Mesothelial cell of epicardium (in vitro differentiated cells): Measurements from ENCODE around the gene PGAM1. TPM values are rescaled to one million over a fixed set of nuclear protein-coding genes. Genes with fewer than 3 reads are reported as not detected.

Source experiments
- DNase-seq, 2 experiments: peaks; one replicate each; pipeline ENCODE4 v3.0.0; 2021; ENCODE audit warnings: low spot score in 2 of 2; ENCODE audit not compliant: unreplicated experiment in 2 of 2
- H3K27ac Mint-ChIP-seq: 2 replicates; pipeline ENCODE4 v1.8.0; 2021; ENCODE audit warnings: mixed read lengths
- H3K27me3 Mint-ChIP-seq: 2 replicates; pipeline ENCODE4 v1.8.0; 2021; ENCODE audit warnings: low read depth, mixed read lengths
- H3K36me3 Mint-ChIP-seq: 2 replicates; pipeline ENCODE4 v1.8.0; 2021; ENCODE audit warnings: mixed read lengths
- H3K4me1 Mint-ChIP-seq: 2 replicates; pipeline ENCODE4 v1.8.0; 2021; ENCODE audit warnings: mixed read lengths
- H3K4me3 Mint-ChIP-seq: 2 replicates; pipeline ENCODE4 v1.8.0; 2021; ENCODE audit warnings: mild to moderate bottlenecking, moderate library complexity, mixed read lengths
- H3K9me3 Mint-ChIP-seq: 2 replicates; pipeline ENCODE4 v1.8.0; 2021; ENCODE audit warnings: mixed read lengths
- total RNA-seq: library from RNA; stranded (reverse); gene quantifications from 3 replicates; pipeline ENCODE4 v1.2.1, GENCODE V29; 2021
- TF ChIP-seq, protein P1 (sequence below): fragments of 200-600 bp; sonication (generic); IDR thresholded peaks from one replicate; pipeline ENCODE4 v1.5.0; 2021; ENCODE audit warnings: antibody characterized with exemption; ENCODE audit not compliant: unreplicated experiment

PGAM1 gene
- total RNA-seq, 1 donor from 2014 or later: 188 TPM

DNA sequence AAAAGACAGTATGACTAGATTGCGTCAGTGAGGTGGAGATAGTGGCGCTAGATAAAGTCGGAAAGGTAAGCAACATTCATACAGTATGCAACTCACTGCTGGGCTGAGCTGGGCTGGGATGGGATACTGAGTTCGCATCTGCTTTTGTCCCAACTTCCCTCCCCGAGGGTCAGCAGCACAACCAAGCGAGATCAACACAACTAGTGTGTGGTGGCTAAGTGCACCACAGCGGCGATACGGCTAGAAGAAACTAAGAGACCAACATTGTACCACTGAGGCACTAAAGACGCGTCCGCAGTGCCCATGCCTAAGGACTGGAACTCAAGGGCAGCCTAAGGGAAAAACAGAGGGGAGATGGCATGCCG is 19.3 kb downstream of the PGAM1 start:
- no peak for DNase-seq
- Mint-ChIP-seq H3K4me3 (peak overlapping the region; percentile 96), H3K4me1 (peaks cover 28% of the 10 kb centered on the region), H3K27ac (peak overlapping the region; percentile 89), H3K27me3 (no peaks in the 10 kb centered on the region), H3K9me3 (no peaks in the 10 kb centered on the region), H3K36me3 (peaks cover 7% of the 10 kb centered on the region)
- TF ChIP-seq, protein P1, sequence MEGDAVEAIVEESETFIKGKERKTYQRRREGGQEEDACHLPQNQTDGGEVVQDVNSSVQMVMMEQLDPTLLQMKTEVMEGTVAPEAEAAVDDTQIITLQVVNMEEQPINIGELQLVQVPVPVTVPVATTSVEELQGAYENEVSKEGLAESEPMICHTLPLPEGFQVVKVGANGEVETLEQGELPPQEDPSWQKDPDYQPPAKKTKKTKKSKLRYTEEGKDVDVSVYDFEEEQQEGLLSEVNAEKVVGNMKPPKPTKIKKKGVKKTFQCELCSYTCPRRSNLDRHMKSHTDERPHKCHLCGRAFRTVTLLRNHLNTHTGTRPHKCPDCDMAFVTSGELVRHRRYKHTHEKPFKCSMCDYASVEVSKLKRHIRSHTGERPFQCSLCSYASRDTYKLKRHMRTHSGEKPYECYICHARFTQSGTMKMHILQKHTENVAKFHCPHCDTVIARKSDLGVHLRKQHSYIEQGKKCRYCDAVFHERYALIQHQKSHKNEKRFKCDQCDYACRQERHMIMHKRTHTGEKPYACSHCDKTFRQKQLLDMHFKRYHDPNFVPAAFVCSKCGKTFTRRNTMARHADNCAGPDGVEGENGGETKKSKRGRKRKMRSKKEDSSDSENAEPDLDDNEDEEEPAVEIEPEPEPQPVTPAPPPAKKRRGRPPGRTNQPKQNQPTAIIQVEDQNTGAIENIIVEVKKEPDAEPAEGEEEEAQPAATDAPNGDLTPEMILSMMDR: no peak

DNA sequence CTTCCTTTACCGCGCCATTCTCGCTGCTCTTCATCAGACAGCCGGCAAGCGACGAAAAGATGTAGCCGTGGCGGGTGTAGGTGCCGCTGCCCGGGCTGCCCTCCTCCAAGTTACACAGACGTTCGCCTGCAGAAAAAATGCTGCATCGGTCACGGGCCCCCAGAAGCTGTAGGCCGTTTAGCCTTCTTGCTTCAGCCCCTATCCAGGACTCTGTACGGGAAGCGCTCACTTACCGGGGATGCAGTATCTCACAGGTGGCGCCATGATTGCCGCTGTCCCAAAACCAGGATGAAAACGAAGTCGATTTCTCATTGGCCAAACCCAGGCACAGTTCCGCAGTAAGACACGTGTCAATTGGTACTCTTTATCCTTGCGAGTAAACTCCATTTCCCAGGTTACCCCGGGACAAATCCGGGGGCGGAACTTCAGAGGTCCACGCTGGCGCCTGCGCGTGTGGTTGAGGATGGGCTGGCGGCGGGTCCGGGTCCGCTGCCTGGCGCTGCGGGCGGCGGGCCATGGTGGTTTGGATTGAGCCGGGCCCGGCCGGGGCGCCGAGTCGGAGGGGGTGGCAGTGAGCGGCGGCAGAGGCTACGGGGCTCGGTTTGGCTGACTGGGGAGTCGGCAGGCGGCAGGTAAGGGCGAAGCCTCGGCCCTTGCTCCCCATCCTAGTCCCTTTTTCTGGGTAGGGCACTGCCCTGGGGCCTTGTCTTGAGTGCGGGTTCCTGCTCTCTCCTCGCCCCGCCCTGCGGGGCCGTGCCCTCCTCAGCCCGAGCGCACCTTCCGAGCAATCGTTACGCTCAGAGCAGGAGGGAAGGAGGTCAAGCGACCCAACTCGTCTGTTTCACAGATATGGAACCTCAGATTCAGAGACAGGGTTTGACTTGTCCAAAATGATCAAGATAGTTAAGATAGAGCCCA is 20.0 kb downstream of the PGAM1 start, which contains the start of the genes EXOSC1 and ZDHHC16:
Gene EXOSC1, minus strand, starts transcription at position 285 of the 918 bp plus-strand sequence. Its CDS starts 21 bp downstream, at position 264.
Gene ZDHHC16, plus strand, starts transcription at position 454 of the 918 bp plus-strand sequence. CDS start 5,501 bp downstream, outside the sequence.
- H3K4me3 Mint-ChIP-seq: peak within 1 kb of the TSS; percentile 96
- peak; percentile 80 to 87 for DNase-seq
- H3K36me3 Mint-ChIP-seq: peaks cover 4% of the 10 kb centered on the region
- peaks cover 28% of the 10 kb centered on the region for H3K4me1 Mint-ChIP-seq
- H3K27me3 Mint-ChIP-seq: no peaks in the 10 kb centered on the region
- H3K27ac Mint-ChIP-seq: peak within 1 kb of the TSS; percentile 89
- TF ChIP-seq, protein P1: no peak
- H3K9me3 Mint-ChIP-seq: no peaks in the 10 kb centered on the region

- peaks cover 14% of the 10 kb centered on the region for H3K36me3 Mint-ChIP-seq
- peaks cover 23% of the 10 kb centered on the region for H3K4me1 Mint-ChIP-seq
- TF ChIP-seq, protein P1: no peak
- no peaks in the 10 kb centered on the region for H3K9me3 Mint-ChIP-seq
- H3K27ac Mint-ChIP-seq: no peak overlapping the region
- no peaks in the 10 kb centered on the region for H3K27me3 Mint-ChIP-seq
- no peak for DNase-seq
- H3K4me3 Mint-ChIP-seq: no peak overlapping the region
Measured at GRCh38 chr10:97450828-97451227, 24.8 kb downstream of the PGAM1 start.

DNA sequence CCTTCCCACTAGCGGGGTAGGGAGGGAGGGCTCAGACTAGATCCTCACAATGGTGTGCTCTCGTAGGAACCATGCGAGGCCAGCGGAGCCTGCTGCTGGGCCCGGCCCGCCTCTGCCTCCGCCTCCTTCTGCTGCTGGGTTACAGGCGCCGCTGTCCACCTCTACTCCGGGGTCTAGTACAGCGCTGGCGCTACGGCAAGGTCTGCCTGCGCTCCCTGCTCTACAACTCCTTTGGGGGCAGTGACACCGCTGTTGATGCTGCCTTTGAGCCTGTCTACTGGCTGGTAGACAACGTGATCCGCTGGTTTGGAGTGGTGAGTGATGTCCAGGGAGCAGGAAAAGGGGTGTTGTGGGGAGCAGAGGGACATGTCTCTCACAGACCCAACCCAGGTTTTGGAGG is 25.6 kb downstream of the PGAM1 start:
- H3K4me1 Mint-ChIP-seq: peaks cover 19% of the 10 kb centered on the region
- H3K4me3 Mint-ChIP-seq: no peak overlapping the region
- TF ChIP-seq, protein P1: no peak
- peaks cover 18% of the 10 kb centered on the region for H3K36me3 Mint-ChIP-seq
- H3K27me3 Mint-ChIP-seq: no peaks in the 10 kb centered on the region
- no peak overlapping the region for H3K27ac Mint-ChIP-seq
- H3K9me3 Mint-ChIP-seq: no peaks in the 10 kb centered on the region
- DNase-seq: no peak

DNA sequence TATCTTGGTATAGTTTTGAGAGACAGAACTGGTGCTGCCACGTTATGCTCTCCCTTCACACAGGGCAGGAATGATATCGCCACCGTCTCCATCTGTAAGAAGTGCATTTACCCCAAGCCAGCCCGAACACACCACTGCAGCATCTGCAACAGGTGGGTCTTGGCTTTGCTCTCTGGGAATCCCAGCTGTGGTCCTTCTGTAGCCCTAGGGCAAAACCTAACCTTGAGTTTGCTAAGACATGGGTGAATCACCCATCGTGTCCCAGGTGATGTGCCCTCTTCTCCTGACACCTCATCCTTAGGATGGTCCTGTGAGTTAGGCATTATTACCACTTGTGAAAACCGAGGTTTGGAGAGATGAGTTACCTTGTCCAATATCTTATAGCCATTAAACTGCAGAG is 26.4 kb downstream of the PGAM1 start:
- no peaks in the 10 kb centered on the region for H3K9me3 Mint-ChIP-seq
- TF ChIP-seq, protein P1: no peak
- peaks cover 11% of the 10 kb centered on the region for H3K4me1 Mint-ChIP-seq
- no peak for DNase-seq
- no peak overlapping the region for H3K27ac Mint-ChIP-seq
- H3K27me3 Mint-ChIP-seq: no peaks in the 10 kb centered on the region
- no peak overlapping the region for H3K4me3 Mint-ChIP-seq
- H3K36me3 Mint-ChIP-seq: peaks cover 20% of the 10 kb centered on the region
